Panc1 (cell line): ENCODE measurements around the gene NXT1. TPM values are rescaled to one million over a fixed set of nuclear protein-coding genes. Genes with fewer than 3 reads are reported as not detected.

ENCODE experiments used
- ATAC-seq: fragments of 200-7000 bp; cut with Tn5 transposase; 2 replicates; pipeline ENCODE4 v1.9.1; 2020; ENCODE audit warnings: mild to moderate bottlenecking, moderate library complexity
- BruUV-seq: library from RNA; stranded (reverse); fragments of 400-500 nt; replicated peaks from 2 replicates; lab custom pipeline; 2021; lab: Mats Ljungman, UMichigan
- CTCF ChIA-PET: fragments of 300-600 bp; sonication (Branson Sonifier 250); formaldehyde crosslinking; loops from one replicate; lab custom pipeline; 2022; ENCODE audit warnings: antibody characterized with exemption; lab: Charles Lee
- POLR2A ChIA-PET: fragments of 300-600 bp; sonication (Branson Sonifier 250); formaldehyde crosslinking; loops from one replicate; lab custom pipeline; 2022; ENCODE audit warnings: antibody characterized with exemption; lab: Charles Lee
- DNase-seq: peaks from one replicate; pipeline ENCODE4 v3.0.0-alpha.2; 2010; ENCODE audit warnings: low read depth, low spot score
- H3K27ac ChIP-seq: 2 replicates; pipeline ENCODE4 v1.5.1; 2011; ENCODE audit warnings: mild to moderate bottlenecking, low read length, inconsistent platforms
- H3K27me3 ChIP-seq: fragments of 200-500 bp; sonication (Bioruptor generic); 2 replicates; pipeline ENCODE4 v1.6.0; 2014; ENCODE audit warnings: low read length, inconsistent platforms; ENCODE audit not compliant: control insufficient read depth, insufficient read depth
- H3K36me3 ChIP-seq: fragments of 200-500 bp; sonication (Bioruptor generic); 2 replicates; pipeline ENCODE4 v1.5.1; 2014; ENCODE audit warnings: inconsistent platforms, mild to moderate bottlenecking, low read length, moderate library complexity; ENCODE audit not compliant: control insufficient read depth, insufficient read depth
- H3K4me1 ChIP-seq: 2 replicates; pipeline ENCODE4 v1.5.1; 2011; ENCODE audit warnings: inconsistent platforms, mild to moderate bottlenecking, low read length, moderate library complexity; ENCODE audit not compliant: control insufficient read depth, insufficient read depth
- H3K4me3 ChIP-seq, 2 experiments: 2 replicates each; pipeline ENCODE4 v1.5.1; 2011 to 2012; ENCODE audit warnings: low read depth in 2 of 2, low read length in 2 of 2, mild to moderate bottlenecking in 2 of 2, inconsistent platforms in 1 of 2, moderate library complexity in 1 of 2
- H3K9me3 ChIP-seq: fragments of 200-500 bp; sonication (Bioruptor generic); 2 replicates; pipeline ENCODE4 v1.5.1; 2014; ENCODE audit warnings: low read depth, mild to moderate bottlenecking, inconsistent platforms, low read length, moderate library complexity; ENCODE audit not compliant: control insufficient read depth, insufficient read depth
- CTCF ChIP-seq: fragments of 450-650 bp; IDR thresholded peaks from 2 replicates; pipeline ENCODE4 v1.5.1; 2017; ENCODE audit warnings: mild to moderate bottlenecking
- POLR2AphosphoS5 ChIP-seq: IDR thresholded peaks from 2 replicates; pipeline ENCODE4 v1.6.1; 2012; ENCODE audit warnings: mild to moderate bottlenecking, low read depth, low read length, moderate library complexity
- REST ChIP-seq, 2 experiments: IDR thresholded peaks; 2 replicates each; pipeline ENCODE4 v1.6.1; 2011 to 2012; ENCODE audit warnings: low read depth in 2 of 2, control low read depth in 1 of 2, low read length in 1 of 2, mild to moderate bottlenecking in 1 of 2, moderate library complexity in 1 of 2; ENCODE audit not compliant: insufficient read depth in 1 of 2
- SIN3A ChIP-seq: IDR thresholded peaks from 2 replicates; pipeline ENCODE4 v1.6.1; 2012; ENCODE audit warnings: low read depth, mild to moderate bottlenecking, low read length, moderate library complexity, borderline replicate concordance; ENCODE audit not compliant: insufficient read depth
- TCF7L2 ChIP-seq: IDR thresholded peaks from 2 replicates; pipeline ENCODE4 v1.6.1; 2011; ENCODE audit warnings: mild to moderate bottlenecking, low read depth, low read length, inconsistent platforms
- in situ Hi-C: cut with HindIII; loops from 2 replicates; pipeline ENCODE4 v1.10.0; 2016; ENCODE audit warnings: low sequenced_read_pairs, low pct_unique_long_range_greater_than_20kb
- intact Hi-C: fragments of 100-400 bp; cut with micrococcal nuclease; formaldehyde crosslinking; loops from one replicate; pipeline ENCODE4 v1.10.0; 2022; ENCODE audit not compliant: unreplicated experiment
- total RNA-seq: library from RNA; stranded (reverse); gene quantifications from one replicate; pipeline ENCODE4 v1.2.1, GENCODE V29; 2021; ENCODE audit not compliant: unreplicated experiment

NXT1 gene
- total RNA-seq, 1 experiment from 2014 or later, result 31.3 TPM

- ATAC-seq (peak; percentile 91), DNase-seq (peak; percentile 97)
- no peaks in the 10 kb centered on the region for H3K9me3 ChIP-seq
- intact Hi-C loops, result loop anchor here (10.0 kb wide), 1 partner anchor 783 kb away; no protein-coding TSS in a partner anchor
- H3K27me3 ChIP-seq, result no peaks in the 10 kb centered on the region
- peak overlapping the region; percentile 79 to 90 for H3K4me3 ChIP-seq
- peaks cover 4% of the 10 kb centered on the region for H3K36me3 ChIP-seq
- peaks cover 20% of the 10 kb centered on the region for H3K4me1 ChIP-seq
- H3K27ac ChIP-seq, result peak overlapping the region; percentile 95
- in situ Hi-C loops, result no loop called here
- ChIA-PET CTCF (interaction anchor here (1.8 kb wide), 1 partner anchor 8 kb away, joined by 16 read pairs; no protein-coding TSS in a partner anchor), POLR2A (interaction anchor here (0.6 to 0.7 kb wide), 2 partner anchors 8 to 304 kb away, joined by 3 read pairs; no protein-coding TSS in a partner anchor)
- no TSS peak for BruUV-seq
- no peak; the same call in 1 of the 2 replicates for TF ChIP-seq POLR2AphosphoS5
- no peak for TF ChIP-seq CTCF
- peak; percentile 72; the same call in 1 of the 2 replicates for TF ChIP-seq TCF7L2
- 0 out of 4 replicates have a peak, but pooled peaks of 1 of the 2 experiments have one; percentile 13 for TF ChIP-seq REST (IDR thresholded peaks at IDR 0.05; ENCODE audit: insufficient read depth in 1 of 2, low read depth in 2 of 2, low read length in 1 of 2)
- TF ChIP-seq SIN3A, result peak; percentile 91; the same call in 1 of the 2 replicates
These were observed 7.4 kb downstream of the NXT1 start for GRCh38 chr20:23357767-23358562.

GRCh38 chr20:23358563-23358906 lies 7.9 kb downstream of the NXT1 start:
- H3K4me1 ChIP-seq, result peaks cover 23% of the 10 kb centered on the region
- H3K36me3 ChIP-seq, result peaks cover 4% of the 10 kb centered on the region
- ATAC-seq (no peak), DNase-seq (no peak)
- peak overlapping the region; percentile 86 for H3K27ac ChIP-seq
- peak overlapping the region; percentile 39 to 90 for H3K4me3 ChIP-seq
- in situ Hi-C loops (no loop called here), intact Hi-C loops (loop anchor here (10.0 kb wide), 1 partner anchor 784 kb away; no protein-coding TSS in a partner anchor)
- ChIA-PET CTCF (interaction anchor here (1.8 kb wide), 1 partner anchor 9 kb away, joined by 16 read pairs; no protein-coding TSS in a partner anchor), POLR2A (interaction anchor here (0.7 kb wide), 1 partner anchor 9 kb away, joined by 3 read pairs; no protein-coding TSS in a partner anchor)
- no peaks in the 10 kb centered on the region for H3K9me3 ChIP-seq
- BruUV-seq, result no TSS peak
- TF ChIP-seq CTCF, result no peak
- no peak for TF ChIP-seq TCF7L2
- no peak for TF ChIP-seq POLR2AphosphoS5
- no peak for TF ChIP-seq REST (IDR thresholded peaks at IDR 0.05; ENCODE audit: insufficient read depth in 1 of 2, low read depth in 2 of 2, low read length in 1 of 2)
- no peak for TF ChIP-seq SIN3A
- no peaks in the 10 kb centered on the region for H3K27me3 ChIP-seq
